ENCODE results near the gene DMWD.

GRCh38 chr19:45800070-45800553, 7.5 kb upstream of the DMWD start:
- TF ChIP-seq CEBPB (IDR thresholded peaks at IDR 0.05; ENCODE audit: borderline replicate concordance, low read depth, low read length) (no peak), CTCF (CRISPR knock-in tag; IDR thresholded peaks at IDR 0.05) (no peak), MTA3 (CRISPR knock-in tag; IDR thresholded peaks at IDR 0.05) (no peak), ZBTB8A (CRISPR knock-in tag; IDR thresholded peaks at IDR 0.05; ENCODE audit: borderline replicate concordance, low read depth) (no peak), SUZ12 (IDR thresholded peaks at IDR 0.05; ENCODE audit: low read depth, low read length) (no peak), HMG20B (CRISPR knock-in tag; conservative IDR thresholded peaks at IDR 0.05) (no peak), KLF16 (CRISPR knock-in tag; IDR thresholded peaks at IDR 0.05) (no peak)
